HCT116 (cell line): Measurements from ENCODE around the gene SCARB1. TPM values are rescaled to one million over a fixed set of nuclear protein-coding genes. Genes with fewer than 3 reads are reported as not detected.

Experiments
- ATAC-seq: fragments of 200-7000 bp; cut with Tn5 transposase; 2 replicates; pipeline ENCODE4 v1.9.1; 2020; ENCODE audit warnings: mild to moderate bottlenecking, moderate library complexity
- BruUV-seq: library from RNA; stranded (reverse); fragments of 400-500 nt; replicated peaks from 2 replicates; lab custom pipeline; 2021; lab: Mats Ljungman, UMichigan
- CTCF ChIA-PET: fragments of 300-600 bp; sonication (Branson Sonifier 250); formaldehyde crosslinking; loops from one replicate; lab custom pipeline; 2021; ENCODE audit warnings: antibody characterized with exemption; lab: Charles Lee
- POLR2A ChIA-PET: fragments of 300-600, 350-600 bp; sonication (Branson Sonifier 250); formaldehyde crosslinking; loops from one replicate; lab custom pipeline; 2021; ENCODE audit warnings: antibody characterized with exemption; lab: Charles Lee
- RAD21 ChIA-PET, 2 experiments: fragments of 300-600 bp; sonication (Branson Sonifier 250); formaldehyde crosslinking; loops; one replicate each; lab custom pipeline; 2023; ENCODE audit warnings: low total read pairs in 2 of 2; ENCODE audit not compliant: uncharacterized antibody in 2 of 2, unreplicated experiment in 2 of 2, low non-redundant PET in 1 of 2; lab: Charles Lee
- DNase-seq: peaks from one replicate; pipeline ENCODE4 v3.0.0-alpha.2; 2010; ENCODE audit warnings: low read depth, low spot score
- H2AFZ ChIP-seq: fragments of 200-600 bp; shearing (Covaris generic), sonication (generic); 2 replicates; pipeline ENCODE4 v1.6.1; 2017; ENCODE audit warnings: low read depth, mixed run types, mixed read lengths, antibody characterized with exemption, low read length; ENCODE audit not compliant: poor library complexity, severe bottlenecking
- H3K27ac ChIP-seq: 2 replicates; pipeline ENCODE4 v1.5.1; 2012; ENCODE audit warnings: low read depth, low read length
- H3K27me3 ChIP-seq: fragments of 200-600 bp; sonication (generic); 2 replicates; pipeline ENCODE4 v1.6.1; 2016; ENCODE audit warnings: mixed run types, low read length, mixed read lengths; ENCODE audit not compliant: insufficient read depth
- H3K36me3 ChIP-seq, 2 experiments: fragments of 200-500 bp in 1 of 2; fragments of 200-600 bp in 1 of 2; sonication (Bioruptor generic) in 1 of 2; sonication (generic) in 1 of 2; 2 replicates each; pipeline versions ENCODE4 v1.5.1 to v1.6.1; 2014 to 2016; ENCODE audit warnings: low read length in 2 of 2, inconsistent platforms in 1 of 2, mixed read lengths in 1 of 2, mixed run types in 1 of 2; ENCODE audit not compliant: insufficient read depth in 2 of 2, control insufficient read depth in 1 of 2
- H3K4me1 ChIP-seq, 2 experiments: fragments of 200-600 bp in 1 of 2; sonication (generic) in 1 of 2; 2 replicates each; pipeline versions ENCODE4 v1.5.1 to v1.6.1; 2012 to 2017; ENCODE audit warnings: low read length in 2 of 2, inconsistent platforms in 1 of 2, mild to moderate bottlenecking in 1 of 2, mixed read lengths in 1 of 2, mixed run types in 1 of 2, moderate library complexity in 1 of 2; ENCODE audit not compliant: insufficient read depth in 2 of 2, control insufficient read depth in 1 of 2
- H3K4me2 ChIP-seq: fragments of 200-600 bp; sonication (generic); 2 replicates; pipeline ENCODE4 v1.6.1; 2017; ENCODE audit warnings: mixed run types, low read length, mixed read lengths
- H3K4me3 ChIP-seq, 2 experiments: fragments of 200-600 bp in 1 of 2; sonication (generic) in 1 of 2; replicated peaks in 1 of 2; 2 replicates each; pipeline ENCODE4 v1.5.1; 2011 to 2016; ENCODE audit warnings: low read length in 2 of 2, control low read depth in 1 of 2, low read depth in 1 of 2, mild to moderate bottlenecking in 1 of 2, mixed read lengths in 1 of 2, mixed run types in 1 of 2
- H3K79me2 ChIP-seq: fragments of 200-600 bp; sonication (generic); 2 replicates; pipeline ENCODE4 v1.6.1; 2017; ENCODE audit warnings: mild to moderate bottlenecking, mixed run types, low read length, moderate library complexity, mixed read lengths; ENCODE audit not compliant: insufficient read depth
- H3K9ac ChIP-seq: fragments of 200-600 bp; sonication (generic); 2 replicates; pipeline ENCODE4 v1.6.1; 2016; ENCODE audit warnings: low read length, mixed read lengths
- H3K9me2 ChIP-seq: fragments of 200-600 bp; sonication (generic), shearing (Covaris generic); 2 replicates; pipeline ENCODE4 v1.6.1; 2017; ENCODE audit warnings: mixed run types, mild to moderate bottlenecking, moderate library complexity; ENCODE audit not compliant: insufficient read depth
- H3K9me3 ChIP-seq, 2 experiments: fragments of 200-500 bp in 1 of 2; fragments of 200-600 bp in 1 of 2; sonication (Bioruptor generic) in 1 of 2; sonication (generic) in 1 of 2; 2 replicates each; pipeline ENCODE4 v1.6.1; 2014 to 2017; ENCODE audit warnings: low read length in 2 of 2, mixed read lengths in 2 of 2, inconsistent platforms in 1 of 2, low read depth in 1 of 2, mild to moderate bottlenecking in 1 of 2, mixed run types in 1 of 2, moderate library complexity in 1 of 2; ENCODE audit not compliant: control insufficient read depth in 1 of 2, insufficient read depth in 1 of 2
- H4K20me1 ChIP-seq: fragments of 200-600 bp; sonication (generic), shearing (Covaris generic); 2 replicates; pipeline ENCODE4 v1.6.1; 2017; ENCODE audit warnings: mixed run types, mild to moderate bottlenecking, moderate library complexity; ENCODE audit not compliant: insufficient read depth
- CEBPB ChIP-seq: IDR thresholded peaks from 2 replicates; pipeline ENCODE4 v1.6.1; 2012; ENCODE audit warnings: low read depth
- CTCF ChIP-seq, 3 experiments: fragments of 200-600 bp in 1 of 3; sonication (generic) in 1 of 3; IDR thresholded peaks in 2 of 3; conservative IDR thresholded peaks in 1 of 3; 2 replicates each; pipeline ENCODE4 v1.5.1; 2012 to 2017; ENCODE audit warnings: low read depth in 2 of 3, low read length in 2 of 3, antibody characterized with exemption in 1 of 3, borderline replicate concordance in 1 of 3, control low read depth in 1 of 3, mild to moderate bottlenecking in 1 of 3, mixed read lengths in 1 of 3, mixed run types in 1 of 3, moderate library complexity in 1 of 3; ENCODE audit not compliant: insufficient read depth in 1 of 3
- EGR1 ChIP-seq: IDR thresholded peaks from 2 replicates; pipeline ENCODE4 v1.6.1; 2012; ENCODE audit warnings: low read depth
- ELF1 ChIP-seq: IDR thresholded peaks from 2 replicates; pipeline ENCODE4 v1.6.1; 2012; ENCODE audit warnings: low read depth, borderline replicate concordance
- EZH2 ChIP-seq: fragments of 200-600 bp; sonication (generic); IDR thresholded peaks from 2 replicates; pipeline ENCODE4 v1.6.1; 2017; ENCODE audit warnings: antibody characterized with exemption, mixed run types
- EZH2phosphoT487 ChIP-seq: fragments of 200-600 bp; IDR thresholded peaks from 2 replicates; pipeline ENCODE4 v1.6.1; 2018; ENCODE audit warnings: antibody characterized with exemption, borderline replicate concordance
- FOSL1 ChIP-seq: IDR thresholded peaks from 2 replicates; pipeline ENCODE4 v1.6.1; 2012; ENCODE audit warnings: low read depth
- JUND ChIP-seq: IDR thresholded peaks from 2 replicates; pipeline ENCODE4 v1.6.1; 2012
- MAX ChIP-seq: IDR thresholded peaks from 2 replicates; pipeline ENCODE4 v1.6.1; 2012
- POLR2AphosphoS5 ChIP-seq: IDR thresholded peaks from 2 replicates; pipeline ENCODE4 v1.6.1; 2011; ENCODE audit warnings: mild to moderate bottlenecking, low read depth, low read length, moderate library complexity
- RAD21 ChIP-seq: IDR thresholded peaks from 2 replicates; pipeline ENCODE4 v1.6.1; 2012; ENCODE audit warnings: low read depth, mild to moderate bottlenecking
- REST ChIP-seq: IDR thresholded peaks from 2 replicates; pipeline ENCODE4 v1.6.1; 2012; ENCODE audit warnings: low read depth
- SIN3A ChIP-seq: IDR thresholded peaks from 2 replicates; pipeline ENCODE4 v1.6.1; 2012; ENCODE audit warnings: low read depth
- SP1 ChIP-seq: IDR thresholded peaks from 2 replicates; pipeline ENCODE4 v1.6.1; 2012; ENCODE audit warnings: low read depth
- TCF7L2 ChIP-seq: IDR thresholded peaks from 2 replicates; pipeline ENCODE4 v1.7.0; 2011; ENCODE audit warnings: borderline replicate concordance, inconsistent platforms; ENCODE audit not compliant: insufficient read depth, insufficient read length; ENCODE audit errors: extremely low read depth
- YY1 ChIP-seq: IDR thresholded peaks from 2 replicates; pipeline ENCODE4 v1.6.1; 2011; ENCODE audit warnings: low read length, low read depth, moderate library complexity, mild to moderate bottlenecking; ENCODE audit not compliant: insufficient replicate concordance; ENCODE audit errors: extremely low read depth
- ZBTB33 ChIP-seq: IDR thresholded peaks from 2 replicates; pipeline ENCODE4 v1.6.1; 2011; ENCODE audit warnings: mild to moderate bottlenecking, low read length, moderate library complexity; ENCODE audit not compliant: insufficient replicate concordance; ENCODE audit errors: extremely low read depth
- ZFX ChIP-seq: fragments of 450-650 bp; IDR thresholded peaks from 2 replicates; pipeline ENCODE4 v1.6.1; 2017
- ZNF274 ChIP-seq: fragments of 200-500 bp; sonication (Bioruptor generic); IDR thresholded peaks from 2 replicates; pipeline ENCODE4 v1.6.1; 2014; ENCODE audit warnings: mild to moderate bottlenecking, low read depth, low read length, inconsistent platforms
- intact Hi-C: fragments of 100-400 bp; cut with micrococcal nuclease; formaldehyde crosslinking; loops from 2 replicates; pipeline ENCODE4 v1.10.0; 2022
- total RNA-seq: library from RNA; stranded (reverse); gene quantifications from one replicate; pipeline ENCODE4 v1.2.1, GENCODE V29; 2021; ENCODE audit not compliant: unreplicated experiment

The SCARB1 gene
- total RNA-seq, 1 experiment from 2014 or later = 95.5 TPM

- Histone ChIP-seq H3K4me1 (peaks cover 61 to 75% of the 10 kb centered on the region in 2 experiments), H3K9me3 (no peaks in the 10 kb centered on the region), H3K27me3 (no peaks in the 10 kb centered on the region), H3K27ac (no peak overlapping the region)
- TF ChIP-seq EZH2phosphoT487 (no peak), EGR1 (no peak), SP1 (no peak), REST (no peak), JUND (no peak), SIN3A (no peak), ZBTB33 (no peak), POLR2AphosphoS5 (no peak), ZFX (no peak), CTCF (IDR thresholded peaks at IDR 0.05 in 2 of 3, conservative IDR thresholded peaks at IDR 0.05 in 1 of 3; ENCODE audit: borderline replicate concordance in 1 of 3, insufficient read depth in 1 of 3, low read depth in 2 of 3, low read length in 2 of 3) (no peak), ZNF274 (no peak), TCF7L2 (no peak), ELF1 (no peak), CEBPB (no peak), MAX (no peak), RAD21 (no peak), FOSL1 (no peak), EZH2 (no peak), YY1 (no peak)
- TF ChIP-seq, all 23 proteins: peak for 0
- H3K4me3 ChIP-seq = no peak overlapping the region
- H3K4me2 ChIP-seq = no peak overlapping the region
- no peaks in the 10 kb centered on the region for H4K20me1 ChIP-seq
- ATAC-seq (no peak), DNase-seq (no peak)
- H3K9me2 ChIP-seq = no peaks in the 10 kb centered on the region
- ChIA-PET CTCF (no interaction called here), RAD21 (interaction anchor here in 1 of 2 experiments (0.6 kb wide), 1 partner anchor 91 kb away, joined by 3 read pairs; no protein-coding TSS in a partner anchor), POLR2A (no interaction called here)
- no peak overlapping the region for H2AFZ ChIP-seq
- H3K9ac ChIP-seq = no peak overlapping the region
- no TSS peak for BruUV-seq
- no peaks in the 10 kb centered on the region for H3K36me3 ChIP-seq
- intact Hi-C loops = loop anchor here (10.0 kb wide), 1 partner anchor 227 kb away; no protein-coding TSS in a partner anchor
- no peaks in the 10 kb centered on the region for H3K79me2 ChIP-seq
Measured at GRCh38 chr12:124742111-124742510, 121.6 kb downstream of the SCARB1 start.
